ENCODE measurements around the gene RAI14. TPM values are rescaled to one million over a fixed set of nuclear protein-coding genes. Genes with fewer than 3 reads are reported as not detected.

Gene RAI14
- total RNA-seq, 1 experiment from 2014 or later: 62.0 TPM

- no peak for DNase-seq
- H3K4me3 ChIP-seq (ENCODE audit: insufficient read depth, low read depth, low read length): no peak overlapping the region
- H3K27me3 ChIP-seq (ENCODE audit: control insufficient read depth, insufficient read depth, low read length): no peaks in the 10 kb centered on the region
- H3K36me3 ChIP-seq (replicated peaks; ENCODE audit: control insufficient read depth, insufficient read depth, low read length): peaks cover 1% of the 10 kb centered on the region
These were observed 135.7 kb downstream of the RAI14 start for GRCh38 chr5:34791761-34792244.

- no peak for DNase-seq
- peaks cover 28% of the 10 kb centered on the region for H3K36me3 ChIP-seq (replicated peaks; ENCODE audit: control insufficient read depth, insufficient read depth, low read length)
- no peaks in the 10 kb centered on the region for H3K27me3 ChIP-seq (ENCODE audit: control insufficient read depth, insufficient read depth, low read length)
- H3K4me3 ChIP-seq (ENCODE audit: insufficient read depth, low read depth, low read length): no peak overlapping the region
These were observed 146.9 kb downstream of the RAI14 start for GRCh38 chr5:34802834-34803563.

DNA sequence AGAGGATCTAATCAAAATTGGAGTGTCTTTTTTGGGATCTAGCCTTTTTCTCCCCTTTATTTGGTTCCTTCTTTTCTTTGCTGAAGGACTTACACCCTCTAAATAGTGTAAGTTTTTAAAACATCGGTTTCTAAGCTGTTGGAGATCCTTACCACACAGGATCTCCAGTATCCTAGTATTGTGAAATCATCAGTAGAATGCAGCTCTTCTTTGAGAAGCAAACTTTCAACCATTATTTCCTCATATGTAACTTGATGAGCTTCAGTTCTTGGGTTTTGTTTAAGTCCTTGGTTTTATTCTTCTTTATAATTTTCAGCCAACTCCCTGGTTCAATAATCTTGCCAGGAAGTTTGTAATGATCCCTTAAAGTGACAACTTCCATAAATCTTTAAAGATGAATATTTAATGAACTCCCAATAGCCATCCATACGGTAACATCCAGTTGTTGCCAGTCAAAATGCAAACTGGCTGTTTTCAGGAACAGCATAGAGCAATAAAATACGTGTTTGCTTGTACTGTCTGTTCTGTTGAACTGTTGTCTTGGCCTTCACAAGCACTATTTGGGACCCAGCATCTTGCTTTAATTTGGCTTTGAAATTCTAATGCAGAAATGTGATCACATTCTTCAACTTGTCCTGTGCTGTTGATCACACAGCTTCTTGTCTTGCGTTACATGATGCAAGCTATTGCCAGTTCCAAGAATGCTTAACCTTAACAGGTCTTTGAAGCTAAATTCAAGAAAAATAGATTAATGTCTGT lies 148.0 kb downstream of the RAI14 start:
- Histone ChIP-seq H3K36me3 (replicated peaks; ENCODE audit: control insufficient read depth, insufficient read depth, low read length) (peaks cover 29% of the 10 kb centered on the region), H3K4me3 (ENCODE audit: insufficient read depth, low read depth, low read length) (no peak overlapping the region), H3K27me3 (ENCODE audit: control insufficient read depth, insufficient read depth, low read length) (no peaks in the 10 kb centered on the region)
- no peak for DNase-seq

GRCh38 chr5:34804913-34805312 lies 148.8 kb downstream of the RAI14 start:
- H3K36me3 ChIP-seq (replicated peaks; ENCODE audit: control insufficient read depth, insufficient read depth, low read length): peaks cover 28% of the 10 kb centered on the region
- H3K4me3 ChIP-seq (ENCODE audit: insufficient read depth, low read depth, low read length): no peak overlapping the region
- no peaks in the 10 kb centered on the region for H3K27me3 ChIP-seq (ENCODE audit: control insufficient read depth, insufficient read depth, low read length)
- DNase-seq: no peak

DNA sequence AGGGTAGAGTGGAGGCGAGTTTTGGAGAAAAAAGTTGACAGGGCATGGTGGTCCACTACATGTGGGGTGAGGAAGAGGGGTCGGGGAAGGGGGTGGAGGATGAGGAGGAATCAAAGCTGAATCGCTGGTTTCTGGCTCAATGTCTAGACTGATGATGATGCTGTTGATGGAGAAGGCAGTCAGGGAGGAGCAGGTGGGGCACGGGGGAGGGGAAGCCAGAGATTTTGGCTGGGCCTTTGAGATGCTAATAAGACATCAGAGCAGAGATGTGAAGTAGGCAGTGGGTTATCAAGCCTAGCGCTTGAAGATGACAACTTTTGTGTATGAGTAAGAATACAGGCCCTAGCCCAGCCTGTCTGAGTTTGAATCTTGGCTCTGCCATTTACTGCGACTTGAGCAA lies 150.4 kb downstream of the RAI14 start:
- Histone ChIP-seq H3K27me3 (ENCODE audit: control insufficient read depth, insufficient read depth, low read length) (no peaks in the 10 kb centered on the region), H3K4me3 (ENCODE audit: insufficient read depth, low read depth, low read length) (no peak overlapping the region), H3K36me3 (replicated peaks; ENCODE audit: control insufficient read depth, insufficient read depth, low read length) (peaks cover 24% of the 10 kb centered on the region)
- DNase-seq: peak; percentile 49

DNA sequence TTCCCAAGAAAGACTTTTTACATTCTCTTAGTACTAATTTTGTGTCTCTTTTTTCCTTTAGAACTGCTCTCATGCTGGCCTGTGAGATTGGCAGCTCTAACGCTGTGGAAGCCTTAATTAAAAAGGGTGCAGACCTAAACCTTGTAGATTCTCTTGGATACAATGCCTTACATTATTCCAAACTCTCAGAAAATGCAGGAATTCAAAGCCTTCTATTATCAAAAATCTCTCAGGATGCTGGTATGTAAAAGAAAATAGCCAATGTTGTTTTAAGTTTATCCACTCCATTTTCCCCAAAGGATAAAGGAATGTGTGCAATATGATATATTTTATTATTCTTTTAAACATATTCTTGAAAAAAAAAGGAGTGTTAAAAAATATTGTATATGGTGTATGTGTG lies 155.6 kb downstream of the RAI14 start:
- no peak for DNase-seq
- Histone ChIP-seq H3K27me3 (ENCODE audit: control insufficient read depth, insufficient read depth, low read length) (no peaks in the 10 kb centered on the region), H3K36me3 (replicated peaks; ENCODE audit: control insufficient read depth, insufficient read depth, low read length) (peaks cover 25% of the 10 kb centered on the region)

GRCh38 chr5:34813509-34813908 lies 157.4 kb downstream of the RAI14 start:
- Histone ChIP-seq H3K4me3 (ENCODE audit: insufficient read depth, low read depth, low read length) (no peak overlapping the region), H3K36me3 (replicated peaks; ENCODE audit: control insufficient read depth, insufficient read depth, low read length) (peaks cover 21% of the 10 kb centered on the region), H3K27me3 (ENCODE audit: control insufficient read depth, insufficient read depth, low read length) (no peaks in the 10 kb centered on the region)
- DNase-seq: no peak

More for the DNA sequence above, 155.6 kb downstream of the RAI14 start:
- no peak overlapping the region for H3K4me3 ChIP-seq (ENCODE audit: insufficient read depth, low read depth, low read length)

- peaks cover 15% of the 10 kb centered on the region for H3K36me3 ChIP-seq (replicated peaks; ENCODE audit: control insufficient read depth, insufficient read depth, low read length)
- no peak for DNase-seq
These were observed 161.6 kb downstream of the RAI14 start for GRCh38 chr5:34817558-34818351.

DNA sequence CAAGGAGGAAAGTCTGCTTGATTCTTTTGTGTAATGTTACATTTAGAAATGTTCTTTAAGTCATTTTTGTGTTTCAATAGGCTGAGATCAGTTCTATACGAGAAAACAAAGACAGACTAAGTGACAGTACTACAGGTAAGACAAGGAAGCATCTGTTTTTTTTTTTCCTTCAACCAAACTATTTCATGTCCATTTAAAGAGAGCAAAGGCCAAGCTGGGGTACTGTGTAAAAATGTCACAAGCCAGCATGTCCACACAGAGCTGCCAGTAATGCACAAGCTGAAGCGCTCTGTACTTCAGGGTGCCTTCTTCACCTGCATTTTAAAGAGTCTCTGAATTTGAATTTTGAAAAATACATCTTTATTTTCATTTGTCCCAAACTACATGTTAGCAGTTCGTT lies 162.6 kb downstream of the RAI14 start:
- Histone ChIP-seq H3K27me3 (ENCODE audit: control insufficient read depth, insufficient read depth, low read length) (no peaks in the 10 kb centered on the region), H3K36me3 (replicated peaks; ENCODE audit: control insufficient read depth, insufficient read depth, low read length) (peaks cover 15% of the 10 kb centered on the region), H3K4me3 (ENCODE audit: insufficient read depth, low read depth, low read length) (no peak overlapping the region)
- DNase-seq: no peak

More at GRCh38 chr5:34817558-34818351, 161.6 kb downstream of the RAI14 start:
- H3K27me3 ChIP-seq (ENCODE audit: control insufficient read depth, insufficient read depth, low read length): no peaks in the 10 kb centered on the region
- no peak overlapping the region for H3K4me3 ChIP-seq (ENCODE audit: insufficient read depth, low read depth, low read length)

DNA sequence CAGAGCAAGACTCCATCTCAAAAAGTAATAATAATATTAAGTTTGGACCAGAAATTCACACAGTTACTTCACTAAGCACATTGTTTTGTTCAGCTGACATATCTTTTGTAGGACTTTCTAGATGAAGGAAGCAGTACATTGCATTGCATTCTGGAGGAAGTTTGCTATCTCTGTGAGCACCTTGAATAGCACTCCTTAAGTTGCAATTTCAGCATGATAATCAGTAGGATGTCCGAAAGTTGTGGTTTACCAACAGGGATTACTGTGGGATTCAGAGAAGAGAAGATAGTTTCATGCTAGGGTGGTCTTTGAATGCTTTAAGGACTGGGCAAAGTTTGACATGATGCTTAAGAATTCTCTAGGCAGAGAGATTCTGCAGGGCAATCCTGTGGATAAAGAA lies 164.5 kb downstream of the RAI14 start:
- Histone ChIP-seq H3K36me3 (replicated peaks; ENCODE audit: control insufficient read depth, insufficient read depth, low read length) (peaks cover 23% of the 10 kb centered on the region), H3K27me3 (ENCODE audit: control insufficient read depth, insufficient read depth, low read length) (no peaks in the 10 kb centered on the region), H3K4me3 (ENCODE audit: insufficient read depth, low read depth, low read length) (no peak overlapping the region)
- DNase-seq: no peak

DNA sequence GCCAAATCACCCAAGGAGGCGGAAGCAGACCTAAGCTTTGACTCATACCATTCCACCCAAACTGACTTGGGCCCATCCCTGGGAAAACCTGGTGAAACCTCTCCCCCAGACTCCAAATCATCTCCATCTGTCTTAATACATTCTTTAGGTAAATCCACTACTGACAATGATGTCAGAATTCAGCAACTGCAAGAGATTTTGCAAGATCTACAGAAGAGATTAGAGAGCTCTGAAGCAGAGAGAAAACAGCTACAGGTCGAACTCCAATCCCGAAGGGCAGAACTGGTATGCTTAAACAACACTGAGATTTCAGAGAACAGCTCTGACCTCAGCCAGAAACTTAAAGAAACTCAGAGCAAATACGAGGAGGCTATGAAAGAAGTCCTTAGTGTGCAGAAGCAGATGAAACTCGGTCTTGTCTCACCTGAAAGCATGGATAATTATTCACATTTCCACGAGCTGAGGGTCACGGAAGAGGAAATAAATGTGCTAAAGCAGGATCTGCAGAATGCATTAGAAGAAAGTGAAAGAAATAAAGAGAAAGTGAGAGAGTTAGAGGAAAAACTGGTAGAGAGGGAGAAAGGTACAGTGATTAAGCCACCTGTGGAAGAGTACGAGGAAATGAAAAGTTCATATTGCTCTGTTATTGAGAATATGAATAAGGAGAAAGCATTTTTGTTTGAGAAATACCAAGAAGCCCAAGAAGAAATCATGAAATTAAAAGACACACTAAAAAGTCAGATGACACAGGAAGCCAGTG lies 167.0 kb downstream of the RAI14 start:
- Histone ChIP-seq H3K27me3 (ENCODE audit: control insufficient read depth, insufficient read depth, low read length) (no peaks in the 10 kb centered on the region), H3K4me3 (ENCODE audit: insufficient read depth, low read depth, low read length) (no peak overlapping the region), H3K36me3 (replicated peaks; ENCODE audit: control insufficient read depth, insufficient read depth, low read length) (peaks cover 42% of the 10 kb centered on the region)
- no peak for DNase-seq

DNA sequence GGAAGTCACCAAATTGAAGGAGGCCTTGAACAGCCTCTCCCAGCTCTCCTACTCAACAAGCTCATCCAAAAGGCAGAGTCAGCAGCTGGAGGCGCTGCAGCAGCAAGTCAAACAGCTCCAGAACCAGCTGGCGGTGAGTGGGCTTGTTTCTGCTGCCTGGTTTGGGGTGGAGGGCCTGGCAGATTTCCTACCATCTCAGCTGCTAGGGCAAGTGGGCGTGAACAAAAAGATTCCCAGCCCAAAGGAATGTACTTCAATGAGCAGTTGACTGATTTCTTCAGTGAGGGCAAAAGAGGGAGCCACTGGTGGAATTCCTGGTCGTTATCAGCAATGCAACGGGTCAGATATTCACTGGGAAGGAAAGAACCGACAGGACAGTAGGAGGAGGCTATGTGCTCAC lies 170.2 kb downstream of the RAI14 start:
- Histone ChIP-seq H3K27me3 (ENCODE audit: control insufficient read depth, insufficient read depth, low read length) (no peaks in the 10 kb centered on the region), H3K4me3 (ENCODE audit: insufficient read depth, low read depth, low read length) (no peak overlapping the region), H3K36me3 (replicated peaks; ENCODE audit: control insufficient read depth, insufficient read depth, low read length) (peaks cover 59% of the 10 kb centered on the region)
- no peak for DNase-seq

DNA sequence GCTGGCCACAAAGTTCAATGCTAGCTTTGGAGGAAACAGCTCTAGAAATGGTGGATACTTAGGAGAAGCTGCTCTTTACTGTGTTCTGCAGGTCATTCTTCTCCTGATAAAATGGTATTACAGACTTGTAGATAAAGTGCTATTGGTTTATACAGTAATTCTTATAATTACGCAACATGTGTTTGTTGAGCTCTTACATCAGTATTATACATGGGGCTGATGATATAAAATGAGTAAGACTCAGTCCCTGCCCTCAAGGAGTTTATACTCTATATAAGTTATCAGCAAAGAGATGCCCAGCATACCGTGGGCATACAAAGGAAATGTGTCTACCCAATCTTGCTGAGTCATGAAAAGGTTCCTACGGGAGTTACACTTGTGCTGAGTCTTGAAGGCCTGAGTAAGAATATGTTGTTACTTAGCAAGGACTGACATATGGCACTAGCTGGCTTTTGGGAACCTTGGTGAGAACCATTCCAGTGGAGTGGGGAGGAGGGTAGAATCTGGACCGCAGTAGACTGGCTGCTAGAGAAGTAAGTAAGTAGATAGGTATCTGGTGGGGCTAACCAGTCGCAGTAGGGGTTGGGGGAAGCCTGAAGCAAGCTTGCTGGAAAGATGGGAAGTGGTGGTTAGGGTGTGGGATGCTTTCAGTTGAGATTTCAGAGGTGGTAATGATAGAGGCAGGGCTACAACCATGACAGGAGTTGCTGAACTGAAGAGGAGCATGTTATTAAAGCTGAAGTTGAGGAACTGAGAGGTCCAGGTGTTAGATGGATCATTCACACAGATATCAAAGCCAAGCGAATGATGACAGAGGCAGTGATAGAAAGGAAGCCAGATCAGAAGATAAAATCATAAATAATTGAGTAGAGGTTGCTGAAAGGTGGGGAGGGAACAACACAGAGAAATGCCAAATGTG lies 171.7 kb downstream of the RAI14 start:
- H3K27me3 ChIP-seq (ENCODE audit: control insufficient read depth, insufficient read depth, low read length): no peaks in the 10 kb centered on the region
- no peak overlapping the region for H3K4me3 ChIP-seq (ENCODE audit: insufficient read depth, low read depth, low read length)
- H3K36me3 ChIP-seq (replicated peaks; ENCODE audit: control insufficient read depth, insufficient read depth, low read length): peaks cover 60% of the 10 kb centered on the region
- no peak for DNase-seq
